ENCODE measurements around the gene PARS2.

DNA sequence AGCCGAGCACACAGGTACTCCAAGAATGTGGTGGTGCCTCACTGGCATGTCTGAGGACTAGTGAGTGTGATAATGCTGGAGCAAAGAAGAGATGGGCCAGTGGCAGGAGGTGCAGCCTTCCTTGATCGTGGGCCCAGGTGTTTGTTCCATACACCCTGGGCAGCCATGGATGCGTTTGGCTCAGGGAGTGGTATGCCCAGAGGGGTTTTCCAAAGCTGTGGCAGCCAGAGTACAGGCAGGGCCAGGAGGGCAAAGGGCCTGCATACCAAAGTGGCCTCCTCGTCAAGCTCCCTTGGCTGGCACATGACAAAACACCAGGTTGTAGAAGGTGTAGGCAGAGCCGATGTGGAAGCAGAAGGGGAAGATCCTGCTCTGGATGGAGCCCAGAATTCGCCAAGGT lies 19.0 kb downstream of the PARS2 start:
- TF ChIP-seq, protein P1, sequence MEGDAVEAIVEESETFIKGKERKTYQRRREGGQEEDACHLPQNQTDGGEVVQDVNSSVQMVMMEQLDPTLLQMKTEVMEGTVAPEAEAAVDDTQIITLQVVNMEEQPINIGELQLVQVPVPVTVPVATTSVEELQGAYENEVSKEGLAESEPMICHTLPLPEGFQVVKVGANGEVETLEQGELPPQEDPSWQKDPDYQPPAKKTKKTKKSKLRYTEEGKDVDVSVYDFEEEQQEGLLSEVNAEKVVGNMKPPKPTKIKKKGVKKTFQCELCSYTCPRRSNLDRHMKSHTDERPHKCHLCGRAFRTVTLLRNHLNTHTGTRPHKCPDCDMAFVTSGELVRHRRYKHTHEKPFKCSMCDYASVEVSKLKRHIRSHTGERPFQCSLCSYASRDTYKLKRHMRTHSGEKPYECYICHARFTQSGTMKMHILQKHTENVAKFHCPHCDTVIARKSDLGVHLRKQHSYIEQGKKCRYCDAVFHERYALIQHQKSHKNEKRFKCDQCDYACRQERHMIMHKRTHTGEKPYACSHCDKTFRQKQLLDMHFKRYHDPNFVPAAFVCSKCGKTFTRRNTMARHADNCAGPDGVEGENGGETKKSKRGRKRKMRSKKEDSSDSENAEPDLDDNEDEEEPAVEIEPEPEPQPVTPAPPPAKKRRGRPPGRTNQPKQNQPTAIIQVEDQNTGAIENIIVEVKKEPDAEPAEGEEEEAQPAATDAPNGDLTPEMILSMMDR (conservative IDR thresholded peaks at IDR 0.05 in 1 of 2, IDR thresholded peaks at IDR 0.05 in 1 of 2; ENCODE audit: extremely low read depth in 1 of 2, insufficient read depth in 1 of 2, low read depth in 1 of 2, low read length in 2 of 2): no peak
- no peak for TF ChIP-seq EZH2 (IDR thresholded peaks at IDR 0.05; ENCODE audit: borderline replicate concordance, low read length)
